Loucy (cell line): ENCODE data around the gene GCLC.

ENCODE experiments used
- H2AFZ ChIP-seq: fragments of 200-600 bp; sonication (generic); 2 replicates; pipeline ENCODE4 v1.6.0; 2016; ENCODE audit warnings: antibody characterized with exemption, mild to moderate bottlenecking, low read length, moderate library complexity
- H3F3A ChIP-seq: fragments of 200-600 bp; 2 replicates; pipeline ENCODE4 v1.6.0; 2016; ENCODE audit warnings: antibody characterized with exemption, low read depth, mild to moderate bottlenecking
- H3K27me3 ChIP-seq: fragments of 200-600 bp; sonication (generic); 2 replicates; pipeline ENCODE4 v1.6.1; 2014; ENCODE audit warnings: low read length, mild to moderate bottlenecking; ENCODE audit not compliant: insufficient read depth, poor library complexity, severe bottlenecking
- H3K36me3 ChIP-seq: fragments of 200-600 bp; sonication (generic); 2 replicates; pipeline ENCODE4 v1.6.1; 2016; ENCODE audit warnings: low read length; ENCODE audit not compliant: insufficient read depth
- H3K4me1 ChIP-seq: fragments of 200-600 bp; sonication (generic); 2 replicates; pipeline ENCODE4 v1.5.1; 2014; ENCODE audit warnings: low read length, mild to moderate bottlenecking; ENCODE audit not compliant: insufficient read depth, poor library complexity, severe bottlenecking
- H3K4me2 ChIP-seq: fragments of 200-600 bp; sonication (generic); 2 replicates; pipeline ENCODE4 v1.6.0; 2014; ENCODE audit warnings: antibody characterized with exemption, low read length, low read depth, mild to moderate bottlenecking; ENCODE audit not compliant: poor library complexity, severe bottlenecking
- H3K4me3 ChIP-seq: fragments of 200-600 bp; sonication (generic); 2 replicates; pipeline ENCODE4 v1.5.1; 2014; ENCODE audit warnings: low read length, mild to moderate bottlenecking, mixed read lengths; ENCODE audit not compliant: poor library complexity, severe bottlenecking
- H3K79me2 ChIP-seq: fragments of 200-600 bp; sonication (generic); 2 replicates; pipeline ENCODE4 v1.6.1; 2014; ENCODE audit warnings: low read length; ENCODE audit not compliant: insufficient read depth
- H3K9ac ChIP-seq: fragments of 200-600 bp; sonication (generic); 2 replicates; pipeline ENCODE4 v1.6.0; 2014; ENCODE audit warnings: mild to moderate bottlenecking, low read depth, low read length, moderate library complexity; ENCODE audit not compliant: poor library complexity, severe bottlenecking
- H3K9me2 ChIP-seq: fragments of 200-600 bp; sonication (generic); replicated peaks from 2 replicates; pipeline ENCODE4 v1.6.1; 2016; ENCODE audit warnings: low read depth, low read length, mixed read lengths
- H3K9me3 ChIP-seq: fragments of 200-600 bp; sonication (generic); 2 replicates; pipeline ENCODE4 v1.6.1; 2014; ENCODE audit warnings: mild to moderate bottlenecking, antibody characterized with exemption, low read length, low read depth; ENCODE audit not compliant: insufficient read depth
- H4K20me1 ChIP-seq: fragments of 200-600 bp; sonication (generic); 2 replicates; pipeline ENCODE4 v1.6.0; 2014; ENCODE audit warnings: antibody characterized with exemption, low read length, mild to moderate bottlenecking; ENCODE audit not compliant: insufficient read depth, poor library complexity, severe bottlenecking
- CTCF ChIP-seq: fragments of 200-600 bp; sonication (generic); conservative IDR thresholded peaks from 2 replicates; pipeline ENCODE4 v1.5.1; 2014; ENCODE audit warnings: mild to moderate bottlenecking, antibody characterized with exemption, low read length
- EZH2phosphoT487 ChIP-seq: fragments of 200-600 bp; IDR thresholded peaks from 2 replicates; pipeline ENCODE4 v1.6.1; 2018; ENCODE audit warnings: antibody characterized with exemption, mild to moderate bottlenecking, moderate library complexity, borderline replicate concordance

Gene GCLC

GRCh38 chr6:53495506-53496499, 49.1 kb downstream of the GCLC start:
- Histone ChIP-seq H3K27me3 (no peaks in the 10 kb centered on the region), H3K4me1 (no peaks in the 10 kb centered on the region), H3K9me2 (no peaks in the 10 kb centered on the region), H3K79me2 (no peaks in the 10 kb centered on the region), H2AFZ (no peak overlapping the region), H3K4me3 (no peak overlapping the region), H3F3A (no peaks in the 10 kb centered on the region), H3K4me2 (no peak overlapping the region), H3K9ac (no peak overlapping the region), H4K20me1 (no peaks in the 10 kb centered on the region), H3K9me3 (no peaks in the 10 kb centered on the region), H3K36me3 (peaks cover 29% of the 10 kb centered on the region; the same call in 1 of the 2 replicates)
- no peak for TF ChIP-seq EZH2phosphoT487
- no peak for TF ChIP-seq CTCF

GRCh38 chr6:53494076-53494475, 50.8 kb downstream of the GCLC start:
- no peak overlapping the region for H3K9ac ChIP-seq
- H3K4me2 ChIP-seq = no peak overlapping the region
- TF ChIP-seq EZH2phosphoT487 (no peak), CTCF (no peak)
- H3K79me2 ChIP-seq = no peaks in the 10 kb centered on the region
- H3K36me3 ChIP-seq = peaks cover 12% of the 10 kb centered on the region; the same call in 1 of the 2 replicates
- no peaks in the 10 kb centered on the region for H3K9me3 ChIP-seq
- no peaks in the 10 kb centered on the region for H4K20me1 ChIP-seq
- no peaks in the 10 kb centered on the region for H3K4me1 ChIP-seq
- no peaks in the 10 kb centered on the region for H3K9me2 ChIP-seq
- H3K4me3 ChIP-seq = no peak overlapping the region
- no peak overlapping the region for H2AFZ ChIP-seq
- no peaks in the 10 kb centered on the region for H3F3A ChIP-seq
- H3K27me3 ChIP-seq = no peaks in the 10 kb centered on the region

- H3K9me2 ChIP-seq = no peaks in the 10 kb centered on the region
- H3F3A ChIP-seq = no peaks in the 10 kb centered on the region
- H3K79me2 ChIP-seq = no peaks in the 10 kb centered on the region
- no peak overlapping the region for H3K9ac ChIP-seq
- no peak overlapping the region for H2AFZ ChIP-seq
- H3K4me3 ChIP-seq = no peak overlapping the region
- H3K4me1 ChIP-seq = no peaks in the 10 kb centered on the region
- H3K27me3 ChIP-seq = no peaks in the 10 kb centered on the region
- H3K4me2 ChIP-seq = peak overlapping the region; percentile 44
- no peaks in the 10 kb centered on the region for H4K20me1 ChIP-seq
- TF ChIP-seq CTCF = no peak
- TF ChIP-seq EZH2phosphoT487 = no peak
- H3K36me3 ChIP-seq = peaks cover 7% of the 10 kb centered on the region; the same call in 1 of the 2 replicates
- H3K9me3 ChIP-seq = no peaks in the 10 kb centered on the region
These were observed 51.3 kb downstream of the GCLC start for GRCh38 chr6:53493635-53494025.
